KMS-11 (cell line): Measurements from ENCODE around the gene SLC35F4.

Source experiments
- H2AFZ ChIP-seq: fragments of 200-600 bp; sonication (generic); 2 replicates; pipeline ENCODE4 v1.6.1; 2016; ENCODE audit warnings: antibody characterized with exemption, mixed run types, low read depth
- H3K27ac ChIP-seq: fragments of 200-600 bp; sonication (generic); 2 replicates; pipeline ENCODE4 v1.6.1; 2016; ENCODE audit warnings: mild to moderate bottlenecking, mixed run types
- H3K27me3 ChIP-seq: fragments of 200-600 bp; sonication (generic); 2 replicates; pipeline ENCODE4 v1.6.1; 2017; ENCODE audit warnings: mild to moderate bottlenecking, low read depth, mixed run types, moderate library complexity; ENCODE audit not compliant: insufficient read depth
- H3K36me3 ChIP-seq: fragments of 200-600 bp; sonication (generic); 2 replicates; pipeline ENCODE4 v1.6.1; 2017; ENCODE audit warnings: mild to moderate bottlenecking, mixed run types; ENCODE audit not compliant: insufficient read depth
- H3K4me1 ChIP-seq: fragments of 200-600 bp; sonication (generic); 2 replicates; pipeline ENCODE4 v1.6.1; 2016; ENCODE audit warnings: mild to moderate bottlenecking, low read depth, mixed run types; ENCODE audit not compliant: poor library complexity, severe bottlenecking
- H3K4me2 ChIP-seq: fragments of 200-600 bp; sonication (generic); 2 replicates; pipeline ENCODE4 v1.7.0; 2016; ENCODE audit warnings: mild to moderate bottlenecking, mixed run types
- H3K4me3 ChIP-seq: fragments of 200-600 bp; sonication (generic); IDR thresholded peaks from 2 replicates; pipeline ENCODE4 v1.6.1; 2017; ENCODE audit warnings: low read depth, low read length, mixed read lengths; ENCODE audit not compliant: insufficient read depth
- H3K79me2 ChIP-seq: fragments of 200-600 bp; sonication (generic); 2 replicates; pipeline ENCODE4 v1.6.1; 2016; ENCODE audit warnings: low read depth, mixed run types; ENCODE audit not compliant: insufficient read depth
- H3K9ac ChIP-seq: fragments of 200-600 bp; sonication (generic); 2 replicates; pipeline ENCODE4 v1.6.1; 2016; ENCODE audit warnings: mild to moderate bottlenecking, mixed run types
- H4K20me1 ChIP-seq: fragments of 200-600 bp; sonication (generic); 2 replicates; pipeline ENCODE4 v1.6.1; 2016; ENCODE audit warnings: mild to moderate bottlenecking, mixed run types; ENCODE audit not compliant: insufficient read depth
- CTCF ChIP-seq: fragments of 200-600 bp; sonication (generic); conservative IDR thresholded peaks from 2 replicates; pipeline ENCODE4 v1.6.1; 2017; ENCODE audit warnings: low read depth, mild to moderate bottlenecking, antibody characterized with exemption, low read length, moderate library complexity, mixed read lengths

Gene SLC35F4

GRCh38 chr14:57751400-57751799 lies 114.5 kb downstream of the SLC35F4 start:
- Histone ChIP-seq H3K27me3 (no peaks in the 10 kb centered on the region), H3K27ac (no peak overlapping the region), H3K4me3 (no peak overlapping the region), H3K4me2 (no peak overlapping the region), H4K20me1 (no peaks in the 10 kb centered on the region), H3K9ac (no peak overlapping the region), H3K4me1 (no peaks in the 10 kb centered on the region), H2AFZ (no peak overlapping the region), H3K79me2 (no peaks in the 10 kb centered on the region), H3K36me3 (no peaks in the 10 kb centered on the region)
- TF ChIP-seq CTCF: no peak

DNA sequence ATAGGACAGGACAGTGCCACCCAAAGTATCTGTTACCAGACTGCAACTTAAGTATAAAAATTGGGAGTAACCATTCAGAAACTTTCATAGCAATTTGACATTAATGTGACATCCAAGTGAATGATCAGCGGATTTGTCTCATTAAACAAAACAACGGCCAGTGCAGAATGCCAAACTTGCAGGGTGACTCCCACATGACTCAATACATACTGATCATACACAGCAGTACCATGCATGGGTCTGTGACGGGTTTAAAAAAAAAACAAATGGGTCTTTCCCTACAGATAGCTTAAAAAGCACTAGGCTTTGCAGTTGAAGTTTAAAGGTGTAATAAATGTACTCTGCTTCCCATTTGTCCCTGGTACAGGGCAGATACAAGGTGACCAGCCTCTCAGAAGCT lies 116.6 kb downstream of the SLC35F4 start:
- Histone ChIP-seq H3K9ac (no peak overlapping the region), H3K27ac (no peak overlapping the region), H3K4me1 (no peaks in the 10 kb centered on the region), H2AFZ (no peak overlapping the region), H3K36me3 (no peaks in the 10 kb centered on the region), H3K27me3 (no peaks in the 10 kb centered on the region), H3K4me2 (no peak overlapping the region), H3K79me2 (no peaks in the 10 kb centered on the region), H4K20me1 (no peaks in the 10 kb centered on the region), H3K4me3 (no peak overlapping the region)
- TF ChIP-seq CTCF: no peak

- no peak overlapping the region for H3K9ac ChIP-seq
- no peaks in the 10 kb centered on the region for H3K36me3 ChIP-seq
- H3K4me2 ChIP-seq: no peak overlapping the region
- no peak for TF ChIP-seq CTCF
- H3K27me3 ChIP-seq: no peaks in the 10 kb centered on the region
- H4K20me1 ChIP-seq: no peaks in the 10 kb centered on the region
- H3K27ac ChIP-seq: no peak overlapping the region
- no peaks in the 10 kb centered on the region for H3K79me2 ChIP-seq
- no peak overlapping the region for H3K4me3 ChIP-seq
- no peak overlapping the region for H2AFZ ChIP-seq
- no peaks in the 10 kb centered on the region for H3K4me1 ChIP-seq
These were observed 117.6 kb downstream of the SLC35F4 start for GRCh38 chr14:57748279-57748678.

DNA sequence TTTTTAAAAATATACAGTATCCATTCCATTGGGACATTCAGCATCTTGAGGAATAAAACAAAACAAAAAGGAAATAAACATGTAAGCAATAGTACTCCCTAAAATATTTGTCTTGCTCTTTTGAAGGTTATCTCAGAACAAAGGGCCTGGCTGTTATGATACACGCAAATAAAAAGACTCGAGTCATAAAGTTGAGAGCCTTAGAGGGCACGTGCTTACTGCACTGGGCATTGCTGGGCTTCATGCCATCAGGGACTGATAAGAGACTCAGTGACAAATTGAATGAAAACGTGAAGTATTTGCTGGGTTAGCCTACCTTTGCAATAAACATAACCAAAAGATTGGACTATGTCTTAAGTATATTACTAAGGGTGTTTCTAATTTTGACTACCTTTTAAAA lies 118.9 kb downstream of the SLC35F4 start:
- Histone ChIP-seq H2AFZ (no peak overlapping the region), H3K79me2 (no peaks in the 10 kb centered on the region)

More for the DNA sequence above, 118.9 kb downstream of the SLC35F4 start:
- Histone ChIP-seq H3K4me1 (no peaks in the 10 kb centered on the region), H4K20me1 (no peaks in the 10 kb centered on the region), H3K27me3 (no peaks in the 10 kb centered on the region), H3K4me3 (no peak overlapping the region), H3K9ac (no peak overlapping the region), H3K4me2 (no peak overlapping the region), H3K36me3 (no peaks in the 10 kb centered on the region), H3K27ac (no peak overlapping the region)
- TF ChIP-seq CTCF: no peak
